Measurements from ENCODE around the gene CLEC10A. TPM values are rescaled to one million over a fixed set of nuclear protein-coding genes. Genes with fewer than 3 reads are reported as not detected.
"Not testable (repeated sequence)": the region's sequence is repeated elsewhere in the genome, so short reads cannot be mapped to it uniquely, and the experiment has no call there.

CLEC10A gene, protein sequence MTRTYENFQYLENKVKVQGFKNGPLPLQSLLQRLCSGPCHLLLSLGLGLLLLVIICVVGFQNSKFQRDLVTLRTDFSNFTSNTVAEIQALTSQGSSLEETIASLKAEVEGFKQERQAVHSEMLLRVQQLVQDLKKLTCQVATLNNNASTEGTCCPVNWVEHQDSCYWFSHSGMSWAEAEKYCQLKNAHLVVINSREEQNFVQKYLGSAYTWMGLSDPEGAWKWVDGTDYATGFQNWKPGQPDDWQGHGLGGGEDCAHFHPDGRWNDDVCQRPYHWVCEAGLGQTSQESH
- not detected in 2 replicates for polyA plus RNA-seq (2011; rRNA removed)
- not detected in 2 replicates for polyA minus RNA-seq (2011; rRNA and poly(A)+ RNA removed)

- TF ChIP-seq, protein P1, sequence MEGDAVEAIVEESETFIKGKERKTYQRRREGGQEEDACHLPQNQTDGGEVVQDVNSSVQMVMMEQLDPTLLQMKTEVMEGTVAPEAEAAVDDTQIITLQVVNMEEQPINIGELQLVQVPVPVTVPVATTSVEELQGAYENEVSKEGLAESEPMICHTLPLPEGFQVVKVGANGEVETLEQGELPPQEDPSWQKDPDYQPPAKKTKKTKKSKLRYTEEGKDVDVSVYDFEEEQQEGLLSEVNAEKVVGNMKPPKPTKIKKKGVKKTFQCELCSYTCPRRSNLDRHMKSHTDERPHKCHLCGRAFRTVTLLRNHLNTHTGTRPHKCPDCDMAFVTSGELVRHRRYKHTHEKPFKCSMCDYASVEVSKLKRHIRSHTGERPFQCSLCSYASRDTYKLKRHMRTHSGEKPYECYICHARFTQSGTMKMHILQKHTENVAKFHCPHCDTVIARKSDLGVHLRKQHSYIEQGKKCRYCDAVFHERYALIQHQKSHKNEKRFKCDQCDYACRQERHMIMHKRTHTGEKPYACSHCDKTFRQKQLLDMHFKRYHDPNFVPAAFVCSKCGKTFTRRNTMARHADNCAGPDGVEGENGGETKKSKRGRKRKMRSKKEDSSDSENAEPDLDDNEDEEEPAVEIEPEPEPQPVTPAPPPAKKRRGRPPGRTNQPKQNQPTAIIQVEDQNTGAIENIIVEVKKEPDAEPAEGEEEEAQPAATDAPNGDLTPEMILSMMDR (IDR thresholded peaks at IDR 0.05; ENCODE audit: insufficient read depth, low read depth, low read length), result no peak
- H3K4me3 ChIP-seq (ENCODE audit: low read depth, low read length), result no peak within 1 kb of the TSS
- DNase-seq (ENCODE audit: low read depth), result no peak
- no peaks in the 10 kb centered on the region for H3K27me3 ChIP-seq (ENCODE audit: control insufficient read depth, insufficient read depth, low read length)
- no peaks in the 10 kb centered on the region for H3K36me3 ChIP-seq (ENCODE audit: control insufficient read depth, insufficient read depth, low read length)
- POLR2A ChIA-PET, result no interaction called here
- CTCF ChIA-PET, result interaction anchor here (0.9 kb wide), 1 partner anchor 34 kb away, joined by 4 read pairs; no protein-coding TSS in a partner anchor
Observed at GRCh38 chr17:7079581-7080455, at the start of gene CLEC10A. CLEC10A (minus strand) TSS chr17:7080251; CDS start chr17:7078812, 1,439 bp downstream.

DNA sequence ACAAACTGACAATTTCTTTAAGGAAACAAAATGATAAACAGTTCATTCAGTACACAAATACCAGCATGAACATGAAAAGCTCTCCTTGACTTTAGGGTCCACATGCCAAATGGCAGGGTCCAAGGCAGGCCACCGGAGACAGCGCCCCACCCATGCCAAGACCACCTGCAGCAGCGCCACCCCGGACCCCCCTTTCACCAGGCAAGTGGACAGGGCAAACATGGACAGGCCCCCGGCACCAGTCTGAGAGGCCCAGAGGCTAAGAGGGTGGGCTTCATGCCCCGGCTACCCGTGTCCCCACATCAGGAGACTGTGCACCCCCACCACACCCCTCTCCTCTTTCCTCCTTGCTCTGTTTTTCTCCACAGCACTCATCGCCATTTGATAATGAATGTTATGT is 49.3 kb upstream of the CLEC10A start:
- TF ChIP-seq, protein P1 (IDR thresholded peaks at IDR 0.05; ENCODE audit: insufficient read depth, low read depth, low read length), result no peak
- DNase-seq (ENCODE audit: low read depth), result no peak
- Histone ChIP-seq H3K36me3 (ENCODE audit: control insufficient read depth, insufficient read depth, low read length) (no peaks in the 10 kb centered on the region), H3K27me3 (ENCODE audit: control insufficient read depth, insufficient read depth, low read length) (peaks cover 12% of the 10 kb centered on the region), H3K4me3 (ENCODE audit: low read depth, low read length) (no peak overlapping the region)
- ChIA-PET POLR2A (no interaction called here), CTCF (interaction anchor here (0.7 to 1.3 kb wide), 3 partner anchors 8 to 84 kb away, joined by 3 to 5 read pairs (median 3); no protein-coding TSS in a partner anchor)

DNA sequence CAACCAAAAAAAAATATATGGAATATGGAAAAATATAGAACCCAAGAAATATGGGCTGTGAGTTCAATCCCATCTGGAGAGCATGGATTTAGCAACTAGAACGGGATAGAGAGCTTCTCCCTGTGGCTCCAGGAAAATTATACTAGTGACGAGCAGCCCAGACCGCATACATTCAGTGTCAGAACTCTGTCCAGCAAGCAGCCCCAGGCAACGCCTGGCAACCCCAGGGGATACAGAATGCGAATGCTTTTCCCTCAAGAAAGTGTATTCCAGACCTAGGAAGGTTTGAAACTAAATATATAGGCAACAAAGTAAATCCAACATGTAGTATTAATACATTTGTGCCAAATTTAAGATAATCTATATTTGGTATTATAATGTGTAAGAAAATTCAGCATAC is 48.1 kb upstream of the CLEC10A start:
- TF ChIP-seq, protein P1 (IDR thresholded peaks at IDR 0.05; ENCODE audit: insufficient read depth, low read depth, low read length), result no peak

DNA sequence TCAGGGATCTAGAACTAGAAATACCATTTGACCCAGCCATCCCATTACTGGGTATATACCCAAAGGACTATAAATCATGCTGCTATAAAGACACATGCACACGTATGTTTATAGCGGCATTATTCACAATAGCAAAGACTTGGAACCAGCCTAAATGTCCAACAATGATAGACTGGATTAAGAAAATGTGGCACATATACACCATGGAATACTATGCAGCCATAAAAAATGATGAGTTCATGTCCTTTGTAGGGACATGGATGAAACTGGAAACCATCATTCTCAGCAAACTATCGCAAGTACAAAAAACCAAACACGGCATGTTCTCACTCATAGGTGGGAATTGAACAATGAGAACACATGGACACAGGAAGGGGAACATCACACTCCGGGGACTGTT is 47.5 kb upstream of the CLEC10A start:
- CTCF ChIA-PET; POLR2A ChIA-PET; H3K36me3 ChIP-seq (ENCODE audit: control insufficient read depth, insufficient read depth, low read length); DNase-seq (ENCODE audit: low read depth); H3K4me3 ChIP-seq (ENCODE audit: low read depth, low read length): not testable (repeated sequence)
- H3K27me3 ChIP-seq (ENCODE audit: control insufficient read depth, insufficient read depth, low read length), result peaks cover 10% of the 10 kb centered on the region

More for the DNA sequence above, 48.1 kb upstream of the CLEC10A start:
- ChIA-PET POLR2A (no interaction called here), CTCF (interaction anchor here (1.0 kb wide), 1 partner anchor 30 kb away, joined by 3 read pairs; no protein-coding TSS in a partner anchor)
- H3K4me3 ChIP-seq (ENCODE audit: low read depth, low read length), result no peak overlapping the region
- H3K36me3 ChIP-seq (ENCODE audit: control insufficient read depth, insufficient read depth, low read length), result no peaks in the 10 kb centered on the region
- DNase-seq (ENCODE audit: low read depth), result no peak
- peaks cover 11% of the 10 kb centered on the region for H3K27me3 ChIP-seq (ENCODE audit: control insufficient read depth, insufficient read depth, low read length)

DNA sequence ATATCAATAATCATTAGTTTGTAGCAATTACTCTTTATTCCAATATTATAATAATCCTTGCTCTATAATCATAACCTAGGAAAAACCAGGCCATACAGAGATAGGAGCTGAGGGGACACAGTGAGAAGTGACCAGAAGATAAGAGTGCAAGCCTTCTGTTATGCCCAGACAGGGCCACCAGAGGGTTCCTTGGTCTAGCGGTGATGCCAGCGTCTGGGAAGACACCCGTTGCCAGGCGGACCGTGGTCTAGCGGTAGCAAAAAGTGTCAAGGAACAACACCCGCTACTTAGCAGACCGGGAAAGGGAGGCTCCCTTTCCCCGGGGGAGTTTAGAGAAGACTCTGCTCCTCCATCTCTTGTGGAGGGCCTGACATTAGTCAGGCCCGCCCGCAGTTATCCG is 46.3 kb upstream of the CLEC10A start:
- DNase-seq (ENCODE audit: low read depth); H3K36me3 ChIP-seq (ENCODE audit: control insufficient read depth, insufficient read depth, low read length); H3K27me3 ChIP-seq (ENCODE audit: control insufficient read depth, insufficient read depth, low read length); CTCF ChIA-PET; POLR2A ChIA-PET; H3K4me3 ChIP-seq (ENCODE audit: low read depth, low read length): not testable (repeated sequence)

GRCh38 chr17:7124923-7125322 is 44.9 kb upstream of the CLEC10A start:
- POLR2A ChIA-PET, result no interaction called here

More at GRCh38 chr17:7124923-7125322, 44.9 kb upstream of the CLEC10A start:
- CTCF ChIA-PET, result interaction anchor here (1.2 to 2.1 kb wide), 2 partner anchors 12 to 52 kb away, joined by 4 to 11 read pairs; no protein-coding TSS in a partner anchor
- Histone ChIP-seq H3K27me3 (ENCODE audit: control insufficient read depth, insufficient read depth, low read length) (peaks cover 6% of the 10 kb centered on the region), H3K36me3 (ENCODE audit: control insufficient read depth, insufficient read depth, low read length) (no peaks in the 10 kb centered on the region), H3K4me3 (ENCODE audit: low read depth, low read length) (no peak overlapping the region)
- TF ChIP-seq, protein P1 (IDR thresholded peaks at IDR 0.05; ENCODE audit: insufficient read depth, low read depth, low read length), result no peak
- DNase-seq (ENCODE audit: low read depth), result no peak
